HCT116 (cell line): Measurements from ENCODE around the gene NECAB3. TPM values are rescaled to one million over a fixed set of nuclear protein-coding genes. Genes with fewer than 3 reads are reported as not detected.

ENCODE experiments used
- ATAC-seq: fragments of 200-7000 bp; cut with Tn5 transposase; 2 replicates; pipeline ENCODE4 v1.9.1; 2020; ENCODE audit warnings: mild to moderate bottlenecking, moderate library complexity
- BruUV-seq: library from RNA; stranded (reverse); fragments of 400-500 nt; replicated peaks from 2 replicates; lab custom pipeline; 2021; lab: Mats Ljungman, UMichigan
- CTCF ChIA-PET: fragments of 300-600 bp; sonication (Branson Sonifier 250); formaldehyde crosslinking; loops from one replicate; lab custom pipeline; 2021; ENCODE audit warnings: antibody characterized with exemption; lab: Charles Lee
- POLR2A ChIA-PET: fragments of 300-600, 350-600 bp; sonication (Branson Sonifier 250); formaldehyde crosslinking; loops from one replicate; lab custom pipeline; 2021; ENCODE audit warnings: antibody characterized with exemption; lab: Charles Lee
- RAD21 ChIA-PET, 2 experiments: fragments of 300-600 bp; sonication (Branson Sonifier 250); formaldehyde crosslinking; loops; one replicate each; lab custom pipeline; 2023; ENCODE audit warnings: low total read pairs in 2 of 2; ENCODE audit not compliant: uncharacterized antibody in 2 of 2, unreplicated experiment in 2 of 2, low non-redundant PET in 1 of 2; lab: Charles Lee
- DNase-seq: peaks from one replicate; pipeline ENCODE4 v3.0.0-alpha.2; 2010; ENCODE audit warnings: low read depth, low spot score
- H2AFZ ChIP-seq: fragments of 200-600 bp; shearing (Covaris generic), sonication (generic); 2 replicates; pipeline ENCODE4 v1.6.1; 2017; ENCODE audit warnings: low read depth, mixed run types, mixed read lengths, antibody characterized with exemption, low read length; ENCODE audit not compliant: poor library complexity, severe bottlenecking
- H3K27ac ChIP-seq: 2 replicates; pipeline ENCODE4 v1.5.1; 2012; ENCODE audit warnings: low read depth, low read length
- H3K27me3 ChIP-seq: fragments of 200-600 bp; sonication (generic); 2 replicates; pipeline ENCODE4 v1.6.1; 2016; ENCODE audit warnings: mixed run types, low read length, mixed read lengths; ENCODE audit not compliant: insufficient read depth
- H3K36me3 ChIP-seq, 2 experiments: fragments of 200-500 bp in 1 of 2; fragments of 200-600 bp in 1 of 2; sonication (Bioruptor generic) in 1 of 2; sonication (generic) in 1 of 2; 2 replicates each; pipeline versions ENCODE4 v1.5.1 to v1.6.1; 2014 to 2016; ENCODE audit warnings: low read length in 2 of 2, inconsistent platforms in 1 of 2, mixed read lengths in 1 of 2, mixed run types in 1 of 2; ENCODE audit not compliant: insufficient read depth in 2 of 2, control insufficient read depth in 1 of 2
- H3K4me1 ChIP-seq, 2 experiments: fragments of 200-600 bp in 1 of 2; sonication (generic) in 1 of 2; 2 replicates each; pipeline versions ENCODE4 v1.5.1 to v1.6.1; 2012 to 2017; ENCODE audit warnings: low read length in 2 of 2, inconsistent platforms in 1 of 2, mild to moderate bottlenecking in 1 of 2, mixed read lengths in 1 of 2, mixed run types in 1 of 2, moderate library complexity in 1 of 2; ENCODE audit not compliant: insufficient read depth in 2 of 2, control insufficient read depth in 1 of 2
- H3K4me2 ChIP-seq: fragments of 200-600 bp; sonication (generic); 2 replicates; pipeline ENCODE4 v1.6.1; 2017; ENCODE audit warnings: mixed run types, low read length, mixed read lengths
- H3K4me3 ChIP-seq, 2 experiments: fragments of 200-600 bp in 1 of 2; sonication (generic) in 1 of 2; replicated peaks in 1 of 2; 2 replicates each; pipeline ENCODE4 v1.5.1; 2011 to 2016; ENCODE audit warnings: low read length in 2 of 2, control low read depth in 1 of 2, low read depth in 1 of 2, mild to moderate bottlenecking in 1 of 2, mixed read lengths in 1 of 2, mixed run types in 1 of 2
- H3K79me2 ChIP-seq: fragments of 200-600 bp; sonication (generic); 2 replicates; pipeline ENCODE4 v1.6.1; 2017; ENCODE audit warnings: mild to moderate bottlenecking, mixed run types, low read length, moderate library complexity, mixed read lengths; ENCODE audit not compliant: insufficient read depth
- H3K9ac ChIP-seq: fragments of 200-600 bp; sonication (generic); 2 replicates; pipeline ENCODE4 v1.6.1; 2016; ENCODE audit warnings: low read length, mixed read lengths
- H3K9me2 ChIP-seq: fragments of 200-600 bp; sonication (generic), shearing (Covaris generic); 2 replicates; pipeline ENCODE4 v1.6.1; 2017; ENCODE audit warnings: mixed run types, mild to moderate bottlenecking, moderate library complexity; ENCODE audit not compliant: insufficient read depth
- H3K9me3 ChIP-seq, 2 experiments: fragments of 200-500 bp in 1 of 2; fragments of 200-600 bp in 1 of 2; sonication (Bioruptor generic) in 1 of 2; sonication (generic) in 1 of 2; 2 replicates each; pipeline ENCODE4 v1.6.1; 2014 to 2017; ENCODE audit warnings: low read length in 2 of 2, mixed read lengths in 2 of 2, inconsistent platforms in 1 of 2, low read depth in 1 of 2, mild to moderate bottlenecking in 1 of 2, mixed run types in 1 of 2, moderate library complexity in 1 of 2; ENCODE audit not compliant: control insufficient read depth in 1 of 2, insufficient read depth in 1 of 2
- H4K20me1 ChIP-seq: fragments of 200-600 bp; sonication (generic), shearing (Covaris generic); 2 replicates; pipeline ENCODE4 v1.6.1; 2017; ENCODE audit warnings: mixed run types, mild to moderate bottlenecking, moderate library complexity; ENCODE audit not compliant: insufficient read depth
- POLR2A ChIP-seq: IDR thresholded peaks from 2 replicates; pipeline ENCODE4 v1.7.0; 2011; ENCODE audit warnings: borderline replicate concordance; ENCODE audit not compliant: insufficient read depth, insufficient read length; ENCODE audit errors: extremely low read depth
- POLR2AphosphoS5 ChIP-seq: IDR thresholded peaks from 2 replicates; pipeline ENCODE4 v1.6.1; 2011; ENCODE audit warnings: mild to moderate bottlenecking, low read depth, low read length, moderate library complexity
- REST ChIP-seq: IDR thresholded peaks from 2 replicates; pipeline ENCODE4 v1.6.1; 2012; ENCODE audit warnings: low read depth
- SIN3A ChIP-seq: IDR thresholded peaks from 2 replicates; pipeline ENCODE4 v1.6.1; 2012; ENCODE audit warnings: low read depth
- SP1 ChIP-seq: IDR thresholded peaks from 2 replicates; pipeline ENCODE4 v1.6.1; 2012; ENCODE audit warnings: low read depth
- TCF7L2 ChIP-seq: IDR thresholded peaks from 2 replicates; pipeline ENCODE4 v1.7.0; 2011; ENCODE audit warnings: borderline replicate concordance, inconsistent platforms; ENCODE audit not compliant: insufficient read depth, insufficient read length; ENCODE audit errors: extremely low read depth
- YY1 ChIP-seq: IDR thresholded peaks from 2 replicates; pipeline ENCODE4 v1.6.1; 2011; ENCODE audit warnings: low read length, low read depth, moderate library complexity, mild to moderate bottlenecking; ENCODE audit not compliant: insufficient replicate concordance; ENCODE audit errors: extremely low read depth
- ZBTB33 ChIP-seq: IDR thresholded peaks from 2 replicates; pipeline ENCODE4 v1.6.1; 2011; ENCODE audit warnings: mild to moderate bottlenecking, low read length, moderate library complexity; ENCODE audit not compliant: insufficient replicate concordance; ENCODE audit errors: extremely low read depth
- ZFX ChIP-seq: fragments of 450-650 bp; IDR thresholded peaks from 2 replicates; pipeline ENCODE4 v1.6.1; 2017
- intact Hi-C: fragments of 100-400 bp; cut with micrococcal nuclease; formaldehyde crosslinking; loops from 2 replicates; pipeline ENCODE4 v1.10.0; 2022
- total RNA-seq: library from RNA; stranded (reverse); gene quantifications from one replicate; pipeline ENCODE4 v1.2.1, GENCODE V29; 2021; ENCODE audit not compliant: unreplicated experiment

The NECAB3 gene
- total RNA-seq, 1 experiment from 2014 or later, result 48.1 TPM

GRCh38 chr20:33664085-33664761, 10.0 kb downstream of the NECAB3 start (continued):
- TF ChIP-seq YY1 (no peak), SIN3A (no peak)

GRCh38 chr20:33663161-33664084, 10.8 kb downstream of the NECAB3 start:
- H2AFZ ChIP-seq, result no peak overlapping the region
- ChIA-PET RAD21 (no interaction called here), POLR2A (interaction anchor here (1.4 to 2.3 kb wide), 2 partner anchors 10 to 163 kb away, joined by 3 to 6 read pairs; no protein-coding TSS in a partner anchor), CTCF (interaction anchor here (1.5 to 3.0 kb wide), 4 partner anchors 10 to 219 kb away, joined by 3 to 13 read pairs (median 4); no protein-coding TSS in a partner anchor)
- DNase-seq (no peak), ATAC-seq (peak; percentile 85)
- peak; percentile 32 for TF ChIP-seq YY1
- peak; percentile 13 for TF ChIP-seq ZBTB33
- TF ChIP-seq SP1, result no peak
- no peak for TF ChIP-seq REST
- TF ChIP-seq POLR2AphosphoS5, result peak; percentile 84
- TF ChIP-seq TCF7L2, result peak; percentile 85
- TF ChIP-seq ZFX, result peak; percentile 58; the same call in 1 of the 2 replicates
- 0 out of 2 replicates have a peak, but pooled peaks have one; percentile 76 for TF ChIP-seq SIN3A
- peak; percentile 72 for TF ChIP-seq POLR2A
- H3K79me2 ChIP-seq, result peaks cover 6% of the 10 kb centered on the region; the same call in 1 of the 2 replicates
- intact Hi-C loops, result no loop called here
- peak overlapping the region; percentile 76 to 90 for H3K4me3 ChIP-seq
- H3K9me3 ChIP-seq, result no peaks in the 10 kb centered on the region
- TSS peak; percentile 36 for BruUV-seq
- H3K9ac ChIP-seq, result peak overlapping the region; percentile 80
- peaks cover 0 to 1% of the 10 kb centered on the region in 2 experiments; a peak in 1 of 4 replicates for H3K36me3 ChIP-seq
- peak overlapping the region; percentile 80 for H3K27ac ChIP-seq
- peaks cover 9 to 22% of the 10 kb centered on the region in 2 experiments for H3K4me1 ChIP-seq
- no peaks in the 10 kb centered on the region for H3K27me3 ChIP-seq
- H3K9me2 ChIP-seq, result no peaks in the 10 kb centered on the region
- H3K4me2 ChIP-seq, result peak overlapping the region; percentile 97
- no peaks in the 10 kb centered on the region for H4K20me1 ChIP-seq
